Fibroblast of the aortic adventitia (primary cell): Measurements from ENCODE around the gene VWC2L. TPM values are rescaled to one million over a fixed set of nuclear protein-coding genes. Genes with fewer than 3 reads are reported as not detected.

Source experiments
- DNase-seq: peaks from one replicate; pipeline ENCODE4 v3.0.0-alpha.2; 2010; ENCODE audit warnings: low read depth
- H3K4me3 ChIP-seq: 2 replicates; pipeline ENCODE4 v1.5.1; 2011; ENCODE audit warnings: low read depth, mild to moderate bottlenecking, control low read depth, low read length, moderate library complexity
- CTCF ChIP-seq: IDR thresholded peaks from 2 replicates; pipeline ENCODE4 v1.5.1; 2011; ENCODE audit warnings: mild to moderate bottlenecking, low read length, control low read depth, inconsistent platforms; ENCODE audit not compliant: insufficient read depth
- total RNA-seq: library from RNA; depleted of rRNA; stranded (reverse); fragments of >200 nt; gene quantifications from 2 replicates; pipeline ENCODE4 v1.2.3, GENCODE V29; 2012; ENCODE audit warnings: low replicate concordance

Gene VWC2L
- total RNA-seq, 1 donor = not detected

- no peak for DNase-seq
- H3K4me3 ChIP-seq = no peak overlapping the region
- TF ChIP-seq CTCF = no peak
Observed at GRCh38 chr2:214378455-214379103, 32.3 kb upstream of the VWC2L start.

DNA sequence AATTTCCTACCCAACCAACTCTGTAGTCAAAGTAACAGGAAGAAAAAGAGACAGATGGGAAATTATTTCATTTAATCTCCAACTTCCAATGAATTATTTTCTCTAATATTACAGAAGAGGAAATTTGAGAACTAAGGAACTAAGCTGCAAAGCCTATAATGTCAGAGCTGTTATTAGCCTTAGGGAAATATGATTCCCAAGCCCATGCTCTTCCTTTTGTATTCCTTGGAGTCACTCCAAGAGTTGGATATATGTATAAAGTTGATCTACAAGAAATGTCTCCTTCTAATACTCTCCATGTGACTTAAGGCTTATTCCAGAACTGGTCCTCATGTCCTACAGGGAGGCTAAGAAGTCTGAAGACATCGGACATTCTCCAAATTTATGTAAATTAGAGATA, 31.6 kb upstream of the VWC2L start:
- TF ChIP-seq CTCF = no peak
- no peak overlapping the region for H3K4me3 ChIP-seq
- DNase-seq = no peak

GRCh38 chr2:214380681-214381080, 30.2 kb upstream of the VWC2L start:
- TF ChIP-seq CTCF = no peak
- H3K4me3 ChIP-seq = no peak overlapping the region
- no peak for DNase-seq

- no peak overlapping the region for H3K4me3 ChIP-seq
- TF ChIP-seq CTCF = no peak
- no peak for DNase-seq
Observed at GRCh38 chr2:214382229-214382628, 28.6 kb upstream of the VWC2L start.

- no peak for DNase-seq
Observed at GRCh38 chr2:214386720-214387119, 24.1 kb upstream of the VWC2L start.

DNA sequence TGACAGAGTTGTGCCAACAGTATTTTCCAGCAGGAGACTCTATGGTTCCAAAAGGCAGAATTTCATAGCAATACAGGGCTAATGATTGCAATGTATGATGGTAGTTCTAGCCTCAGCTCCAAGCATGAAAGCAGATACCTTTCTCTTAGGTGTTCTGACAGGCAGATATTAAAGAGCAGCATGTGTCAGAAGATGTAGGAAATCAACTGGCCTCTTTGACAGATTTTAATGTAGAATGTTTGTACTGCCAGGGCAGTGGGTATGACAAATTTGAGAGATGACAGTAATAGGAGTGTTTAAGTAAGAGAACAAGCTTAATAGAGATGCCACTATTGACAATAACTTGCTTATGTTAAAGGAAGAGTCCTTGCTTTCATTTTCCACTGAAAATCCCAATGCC, 21.5 kb upstream of the VWC2L start:
- TF ChIP-seq CTCF = no peak
- no peak for DNase-seq
- H3K4me3 ChIP-seq = no peak overlapping the region

More at GRCh38 chr2:214386720-214387119, 24.1 kb upstream of the VWC2L start:
- H3K4me3 ChIP-seq = no peak overlapping the region
- TF ChIP-seq CTCF = no peak

- DNase-seq = no peak
- H3K4me3 ChIP-seq = no peak overlapping the region
- TF ChIP-seq CTCF = no peak
Observed at GRCh38 chr2:214393796-214394195, 17.1 kb upstream of the VWC2L start.
